Peyer's patch (tissue), 4 donors: Measurements from ENCODE around the gene ELF1. TPM values are rescaled to one million over a fixed set of nuclear protein-coding genes. Genes with fewer than 3 reads are reported as not detected.
"Not testable (repeated sequence)": the region's sequence is repeated elsewhere in the genome, so short reads cannot be mapped to it uniquely, and the experiment has no call there.

Experiments used
- DNase-seq, 3 donors: peaks; one replicate each; pipeline ENCODE4 v3.0.0-alpha.2; 2017 to 2019
- H3K27ac ChIP-seq, 4 donors: fragments of 200-600 bp; sonication (generic); one replicate each; pipeline ENCODE4 v1.5.1; 2016 to 2019
- H3K27me3 ChIP-seq, 2 donors: fragments of 200-600 bp; sonication (generic); one replicate each; pipeline ENCODE4 v1.5.1; 2019
- H3K36me3 ChIP-seq, 3 donors: fragments of 200-600 bp; sonication (generic); one replicate each; pipeline ENCODE4 v1.5.1; 2016 to 2019
- H3K4me1 ChIP-seq, 4 donors: fragments of 200-600 bp; sonication (generic); one replicate each; pipeline ENCODE4 v1.5.1; 2016 to 2019
- H3K4me3 ChIP-seq, 4 donors: fragments of 200-600 bp; sonication (generic); 1 replicate in 3 of 4; 2 replicates in 1 of 4; pipeline ENCODE4 v1.5.1; 2016 to 2019; ENCODE audit warnings: mild to moderate bottlenecking in 1 of 4
- H3K9me3 ChIP-seq, 4 donors: fragments of 200-600 bp; sonication (generic); one replicate each; pipeline ENCODE4 v1.5.1; 2016 to 2019; ENCODE audit warnings: mild to moderate bottlenecking in 1 of 4
- CTCF ChIP-seq, 6 experiments: fragments of 450-650 bp in 4 of 6; fragments of 200-600 bp in 2 of 6; sonication (generic) in 1 of 6; IDR thresholded peaks; one replicate each; pipeline ENCODE4 v1.5.1; 2017 to 2019; ENCODE audit warnings: antibody characterized with exemption in 6 of 6, mild to moderate bottlenecking in 3 of 6, moderate library complexity in 1 of 6
- POLR2A ChIP-seq, 2 donors: fragments of 450-650 bp; IDR thresholded peaks; one replicate each; pipeline ENCODE4 v1.5.1; 2017; ENCODE audit warnings: antibody characterized with exemption in 2 of 2, mild to moderate bottlenecking in 2 of 2, moderate library complexity in 2 of 2
- total RNA-seq, 4 donors: library from RNA; depleted of rRNA; stranded (reverse); fragments of >200 nt; gene quantifications; one replicate each; pipeline ENCODE4 v1.1.0, GENCODE V29; 2016

Gene ELF1
- total RNA-seq, 4 donors from 2014 or later: 77.7 to 145 (median 106) TPM

- TF ChIP-seq CTCF (IDR thresholded peaks at IDR 0.05) (peak in 1 of 6 experiments; percentile 20), POLR2A (IDR thresholded peaks at IDR 0.05) (no peak)
- Histone ChIP-seq H3K9me3 (no peaks in the 10 kb centered on the region), H3K4me3 (no peak overlapping the region), H3K4me1 (peaks cover 0 to 4% (median 0%) of the 10 kb centered on the region in 4 donors), H3K36me3 (no peaks in the 10 kb centered on the region), H3K27me3 (no peaks in the 10 kb centered on the region), H3K27ac (peak overlapping the region in 3 of 4 donors; percentile 22 to 61 (median 55))
- DNase-seq: no peak
Observed at GRCh38 chr13:40895227-40896184, 123.6 kb downstream of the ELF1 start.

- not testable (repeated sequence) for H3K9me3 ChIP-seq, H3K4me3 ChIP-seq, H3K27me3 ChIP-seq, H3K4me1 ChIP-seq, H3K36me3 ChIP-seq, DNase-seq, H3K27ac ChIP-seq
Observed at GRCh38 chr13:40893573-40893972, 125.5 kb downstream of the ELF1 start.

GRCh38 chr13:40886017-40886416 is 133.1 kb downstream of the ELF1 start:
- Histone ChIP-seq H3K4me3 (no peak overlapping the region), H3K4me1 (no peaks in the 10 kb centered on the region), H3K9me3 (no peaks in the 10 kb centered on the region), H3K27me3 (no peaks in the 10 kb centered on the region), H3K36me3 (no peaks in the 10 kb centered on the region), H3K27ac (no peak overlapping the region)
- no peak for DNase-seq
- TF ChIP-seq POLR2A (IDR thresholded peaks at IDR 0.05) (no peak), CTCF (IDR thresholded peaks at IDR 0.05) (no peak)

- H3K27ac ChIP-seq, H3K27me3 ChIP-seq, H3K9me3 ChIP-seq, DNase-seq, H3K4me1 ChIP-seq, H3K36me3 ChIP-seq, H3K4me3 ChIP-seq: not testable (repeated sequence)
Observed at GRCh38 chr13:40884175-40884574, 134.9 kb downstream of the ELF1 start.

Other genes with a start within 250 kb of the ELF1 start
- gene MRPS31, start 248.1 kb downstream of the ELF1 start, total RNA-seq: 10 to 100 TPM; 12.4 to 26.8 (median 18.9) TPM
- 10 to 100 TPM; 19.0 to 92.8 (median 75.5) TPM for gene SLC25A15, start 229.7 kb downstream of the ELF1 start, total RNA-seq
- gene WBP4, start 42.2 kb upstream of the ELF1 start, total RNA-seq: 10 to 100 TPM in 1 of 4 donors, 1 to 10 TPM in 3; 8.4 to 13.2 (median 8.6) TPM
- gene KBTBD6, start 113.5 kb upstream of the ELF1 start, total RNA-seq: 1 to 10 TPM; 1.4 to 3.3 (median 3.1) TPM
- gene KBTBD7, start 175.3 kb upstream of the ELF1 start, total RNA-seq: 1 to 10 TPM; 3.3 to 6.7 (median 5.8) TPM
- gene MTRF1, start 244.3 kb upstream of the ELF1 start, total RNA-seq: 10 to 100 TPM; 10.7 to 29.6 (median 21.4) TPM